OCI-LY3 (cell line): ENCODE measurements around the gene TMA7.

ENCODE experiments used
- H2AFZ ChIP-seq: fragments of 200-600, 300-600 bp; shearing (Covaris generic); 2 replicates; pipeline ENCODE4 v1.6.0; 2014; ENCODE audit warnings: antibody characterized with exemption, low read depth, low read length
- H3K27ac ChIP-seq: fragments of 200-600, 300-600 bp; sonication (generic); 2 replicates; pipeline ENCODE4 v1.5.1; 2014; ENCODE audit warnings: mild to moderate bottlenecking, low read length, moderate library complexity, mixed read lengths
- H3K27me3 ChIP-seq: fragments of 200-600, 300-600 bp; sonication (generic); 2 replicates; pipeline ENCODE4 v1.6.1; 2014; ENCODE audit warnings: low read depth, low read length, mixed read lengths
- H3K36me3 ChIP-seq: fragments of 200-600, 300-600 bp; sonication (generic); replicated peaks from 2 replicates; pipeline ENCODE3; 2014; ENCODE audit warnings: low read depth, low read length, mixed read lengths
- H3K4me1 ChIP-seq: fragments of 300-600, 200-600 bp; sonication (generic); 2 replicates; pipeline ENCODE4 v1.6.1; 2014; ENCODE audit warnings: low read length, mixed read lengths
- H3K4me2 ChIP-seq: fragments of 200-600, 300-600 bp; sonication (generic); 2 replicates; pipeline ENCODE4 v1.6.1; 2014; ENCODE audit warnings: low read length, mixed read lengths
- H3K4me3 ChIP-seq: fragments of 300-600, 200-600 bp; sonication (generic); 2 replicates; pipeline ENCODE4 v1.5.1; 2014; ENCODE audit warnings: antibody characterized with exemption, mild to moderate bottlenecking, low read length, moderate library complexity
- H3K79me2 ChIP-seq: fragments of 300-600, 200-600 bp; shearing (Covaris generic); 2 replicates; pipeline ENCODE4 v1.6.1; 2014; ENCODE audit warnings: mild to moderate bottlenecking, low read length, mixed read lengths
- H3K9ac ChIP-seq: fragments of 300-600, 200-600 bp; shearing (Covaris generic); 2 replicates; pipeline ENCODE4 v1.6.0; 2014; ENCODE audit warnings: mild to moderate bottlenecking, low read length, moderate library complexity
- H3K9me3 ChIP-seq: fragments of 200-600, 300-600 bp; shearing (Covaris generic); 2 replicates; pipeline ENCODE4 v1.6.1; 2014; ENCODE audit warnings: low read length, mixed read lengths; ENCODE audit not compliant: insufficient read depth
- H4K20me1 ChIP-seq: fragments of 200-600, 300-600 bp; sonication (generic); 2 replicates; pipeline ENCODE4 v1.6.1; 2016; ENCODE audit warnings: low read length, mixed read lengths; ENCODE audit not compliant: insufficient read depth
- CTCF ChIP-seq: fragments of 200-600, 300-600 bp; sonication (generic); IDR thresholded peaks from 2 replicates; pipeline ENCODE4 v1.5.1; 2014; ENCODE audit warnings: antibody characterized with exemption, low read length, low read depth
- EZH2phosphoT487 ChIP-seq: fragments of 200-600 bp; shearing (Covaris generic); IDR thresholded peaks from 2 replicates; pipeline ENCODE4 v1.6.1; 2018; ENCODE audit warnings: antibody characterized with exemption, mixed run types, low read depth

The TMA7 gene

GRCh38 chr3:48445277-48445882 is 5.3 kb downstream of the TMA7 start:
- H3K36me3 ChIP-seq = peaks cover 22% of the 10 kb centered on the region
- H3K9ac ChIP-seq = no peak overlapping the region
- TF ChIP-seq EZH2phosphoT487 (no peak), CTCF (no peak)

GRCh38 chr3:48446043-48446424 is 6.0 kb downstream of the TMA7 start:
- TF ChIP-seq CTCF (no peak), EZH2phosphoT487 (no peak)
- Histone ChIP-seq H3K9ac (peak overlapping the region; percentile 76), H3K79me2 (peaks cover 56% of the 10 kb centered on the region)

More at GRCh38 chr3:48445277-48445882, 5.3 kb downstream of the TMA7 start:
- Histone ChIP-seq H3K4me1 (peaks cover 24% of the 10 kb centered on the region), H4K20me1 (peaks cover 4% of the 10 kb centered on the region; the same call in 1 of the 2 replicates), H3K27me3 (no peaks in the 10 kb centered on the region), H3K79me2 (peaks cover 63% of the 10 kb centered on the region), H3K9me3 (no peaks in the 10 kb centered on the region), H3K27ac (no peak overlapping the region), H3K4me2 (peak overlapping the region; percentile 79), H2AFZ (no peak overlapping the region), H3K4me3 (peak overlapping the region; percentile 89)

GRCh38 chr3:48446425-48447193 is 6.6 kb downstream of the TMA7 start, which contains the start of gene ATRIP:
Gene ATRIP (plus strand): TSS chr3:48446737. CDS start chr3:48446846, 109 bp downstream.
- Histone ChIP-seq H3K9ac (peak within 1 kb of the TSS; percentile 76), H2AFZ (peak within 1 kb of the TSS; percentile 81), H3K79me2 (peaks cover 50% of the 10 kb centered on the region), H3K4me1 (peaks cover 20% of the 10 kb centered on the region), H4K20me1 (peaks cover 3% of the 10 kb centered on the region; the same call in 1 of the 2 replicates), H3K4me3 (peak within 1 kb of the TSS; percentile 89), H3K9me3 (no peaks in the 10 kb centered on the region), H3K27me3 (no peaks in the 10 kb centered on the region), H3K4me2 (peak within 1 kb of the TSS; percentile 92), H3K36me3 (peaks cover 24% of the 10 kb centered on the region), H3K27ac (no peak within 1 kb of the TSS)
- no peak for TF ChIP-seq CTCF
- no peak for TF ChIP-seq EZH2phosphoT487

More at GRCh38 chr3:48446043-48446424, 6.0 kb downstream of the TMA7 start:
- no peaks in the 10 kb centered on the region for H3K9me3 ChIP-seq
- H3K36me3 ChIP-seq = peaks cover 22% of the 10 kb centered on the region
- no peak overlapping the region for H3K27ac ChIP-seq
- peak overlapping the region; percentile 79 for H3K4me2 ChIP-seq
- H3K4me3 ChIP-seq = peak overlapping the region; percentile 89
- no peaks in the 10 kb centered on the region for H3K27me3 ChIP-seq
- peaks cover 24% of the 10 kb centered on the region for H3K4me1 ChIP-seq
- H4K20me1 ChIP-seq = peaks cover 4% of the 10 kb centered on the region; the same call in 1 of the 2 replicates
- peak overlapping the region; percentile 81 for H2AFZ ChIP-seq

- Histone ChIP-seq H4K20me1 (no peaks in the 10 kb centered on the region), H3K4me1 (peaks cover 8% of the 10 kb centered on the region), H3K9ac (no peak overlapping the region), H3K79me2 (peaks cover 24% of the 10 kb centered on the region), H2AFZ (no peak overlapping the region), H3K27ac (no peak overlapping the region), H3K9me3 (no peaks in the 10 kb centered on the region), H3K36me3 (peaks cover 32% of the 10 kb centered on the region), H3K4me3 (no peak overlapping the region), H3K27me3 (no peaks in the 10 kb centered on the region), H3K4me2 (no peak overlapping the region)
- no peak for TF ChIP-seq CTCF
- TF ChIP-seq EZH2phosphoT487 = no peak
These were observed 11.2 kb downstream of the TMA7 start for GRCh38 chr3:48451270-48451669.
